K562 (cell line): Measurements from ENCODE around the gene TIMM44. TPM values are rescaled to one million over a fixed set of nuclear protein-coding genes. Genes with fewer than 3 reads are reported as not detected.

Source experiments
- ATAC-seq: fragments of 200-7000 bp; cut with Tn5 transposase; 3 replicates; pipeline ENCODE4 v1.9.1; 2020; ENCODE audit warnings: moderate library complexity
- BruUV-seq: library from RNA; stranded (reverse); fragments of 400-500 nt; replicated peaks from 2 replicates; lab custom pipeline; 2021; lab: Mats Ljungman, UMichigan
- CTCF ChIA-PET: fragments of 300-600 bp; formaldehyde crosslinking; extraction: SDS; loops from one replicate; lab custom pipeline; 2021; ENCODE audit warnings: low intra/inter-chr PET ratio; lab: Yijun Ruan, JAX
- POLR2A ChIA-PET: fragments of 300-600, 350-650 bp; sonication (Branson Sonifier 250); formaldehyde crosslinking; extraction: SDS; loops from one replicate; lab custom pipeline; 2021; ENCODE audit warnings: antibody characterized with exemption, inconsistent platforms; lab: Yijun Ruan, JAX
- DNase-seq, 4 experiments: peaks; one replicate each; pipeline versions ENCODE4 v3.0.0 to v3.0.0-alpha.2; 2011 to 2018; ENCODE audit warnings: low spot score in 3 of 4, mixed read lengths in 3 of 4; ENCODE audit errors: extremely low read depth in 1 of 4
- FAIRE-seq: peaks from 2 replicates; lab custom pipeline; 2011; peaks lifted over from hg19 to GRCh38; lab: Jason Lieb, UNC
- H2AFZ ChIP-seq: 2 replicates; pipeline ENCODE4 v1.6.0; 2011; ENCODE audit warnings: low read depth, low read length, control low read depth, inconsistent platforms
- H3K27ac ChIP-seq: fragments of 200-600 bp; 3 replicates; pipeline ENCODE4 v1.8.0; 2011; ENCODE audit warnings: low read depth, mild to moderate bottlenecking, control low read depth, inconsistent platforms, low read length, moderate library complexity, mixed read lengths; ENCODE audit errors: extremely low read depth
- H3K27me3 ChIP-seq, 2 experiments: fragments of 300-600 bp in 1 of 2; 2 replicates in 1 of 2; 3 replicates in 1 of 2; pipeline versions ENCODE4 v1.6.0 to v1.8.0; 2011; ENCODE audit warnings: inconsistent platforms in 2 of 2, low read length in 2 of 2, mild to moderate bottlenecking in 1 of 2, mixed read lengths in 1 of 2, moderate library complexity in 1 of 2; ENCODE audit not compliant: control insufficient read depth in 2 of 2, insufficient read depth in 2 of 2
- H3K36me3 ChIP-seq: fragments of 300-600 bp; 3 replicates; pipeline ENCODE4 v1.8.0; 2011; ENCODE audit warnings: mild to moderate bottlenecking, low read length, inconsistent platforms; ENCODE audit not compliant: control insufficient read depth, insufficient read depth
- H3K4me1 ChIP-seq, 2 experiments: fragments of 200-600 bp in 1 of 2; replicated peaks in 1 of 2; 2 replicates in 1 of 2; 3 replicates in 1 of 2; pipeline versions ENCODE4 v1.5.1 to v1.8.0; 2011; ENCODE audit warnings: inconsistent platforms in 2 of 2, low read length in 2 of 2, mild to moderate bottlenecking in 1 of 2, mixed read lengths in 1 of 2, moderate library complexity in 1 of 2; ENCODE audit not compliant: control insufficient read depth in 2 of 2, insufficient read depth in 2 of 2
- H3K4me2 ChIP-seq: 2 replicates; pipeline ENCODE4 v1.6.1; 2011; ENCODE audit warnings: low read length, control low read depth, inconsistent platforms, mixed read lengths; ENCODE audit not compliant: insufficient read depth
- H3K4me3 ChIP-seq: fragments of 200-600 bp; sonication (generic), shearing (Covaris generic); 2 replicates; pipeline ENCODE4 v1.5.1; 2016; ENCODE audit warnings: control low read depth, inconsistent platforms
- H3K79me2 ChIP-seq: fragments of 200-600 bp; 3 replicates; pipeline ENCODE4 v1.8.0; 2011; ENCODE audit warnings: low read length, inconsistent platforms; ENCODE audit not compliant: control insufficient read depth, insufficient read depth
- H3K9ac ChIP-seq, 2 experiments: 2 replicates each; pipeline versions ENCODE4 v1.6.0 to v1.6.1; 2011; ENCODE audit warnings: low read depth in 2 of 2, low read length in 2 of 2, control low read depth in 1 of 2, inconsistent platforms in 1 of 2, mild to moderate bottlenecking in 1 of 2, mixed read lengths in 1 of 2; ENCODE audit not compliant: insufficient read depth in 1 of 2
- H3K9me1 ChIP-seq: one replicate; pipeline ENCODE4 v1.6.0; 2011; ENCODE audit warnings: inconsistent platforms, mild to moderate bottlenecking, low read length, moderate library complexity; ENCODE audit not compliant: control insufficient read depth, insufficient read depth
- H3K9me3 ChIP-seq: replicated peaks from 2 replicates; pipeline ENCODE4 v1.5.1; 2011; ENCODE audit warnings: low read depth, low read length, inconsistent platforms; ENCODE audit not compliant: control insufficient read depth, insufficient read depth
- H4K20me1 ChIP-seq: replicated peaks from 2 replicates; pipeline ENCODE4 v1.6.1; 2011; ENCODE audit warnings: low read length, inconsistent platforms, mixed read lengths; ENCODE audit not compliant: control insufficient read depth, insufficient read depth
- EZH2 ChIP-seq: IDR thresholded peaks from 2 replicates; pipeline ENCODE4 v1.6.1; 2012; ENCODE audit warnings: low read depth, mild to moderate bottlenecking, inconsistent platforms, low read length, borderline replicate concordance
- MYNN ChIP-seq, 2 experiments: sonication (generic); formaldehyde crosslinking in 1 of 2; IDR thresholded peaks; 2 replicates each; pipeline versions ENCODE4 v1.5.0 to v1.6.1; 2016 to 2020; ENCODE audit warnings: antibody characterized with exemption in 1 of 2, missing genetic modification reagents in 1 of 2
- TRIM28 ChIP-seq: fragments of 450-650 bp; IDR thresholded peaks from 2 replicates; pipeline ENCODE4 v1.6.1; 2017
- YY1 ChIP-seq, 3 experiments: IDR thresholded peaks; 2 replicates each; pipeline ENCODE4 v1.6.1; 2011; ENCODE audit warnings: low read length in 2 of 3, mild to moderate bottlenecking in 2 of 3, moderate library complexity in 2 of 3, borderline replicate concordance in 1 of 3, control low read depth in 1 of 3, low read depth in 1 of 3; ENCODE audit not compliant: insufficient read depth in 3 of 3, insufficient replicate concordance in 2 of 3, control insufficient read depth in 1 of 3, insufficient read length in 1 of 3; ENCODE audit errors: extremely low read depth in 1 of 3
- WGBS: fragments of 100-300 bp; shearing (Covaris generic); methylation state at CpG from one replicate; pipeline ENCODE4 v1.1.6; 2016; ENCODE audit warnings: low coverage, mixed read lengths; ENCODE audit not compliant: insufficient coverage; ENCODE audit errors: missing lambda C conversion rate; 5-methylcytosine and 5-hydroxymethylcytosine counted together
- in situ Hi-C: fragments of 300-500 bp; cut with MboI; formaldehyde crosslinking; loops from 4 replicates; pipeline ENCODE4 v1.15.0; 2018; ENCODE audit warnings: inconsistent platforms, mixed read lengths
- intact Hi-C: fragments of 100-400 bp; cut with micrococcal nuclease; formaldehyde crosslinking; loops from 2 replicates; pipeline ENCODE4 v1.14.2; 2022
- polyA plus RNA-seq, 8 experiments: library from polyadenylated mRNA; depleted of rRNA in 4 of 8; stranded (reverse) in 5 of 8; unstranded in 3 of 8; fragments of >200 nt; fragmentation: Nextera tagmentation in 2 of 8; fragmentation: Illumina TruSeq in 1 of 8; extraction: Ambion mirVana in 2 of 8; extraction: Trizol in 1 of 8; gene quantifications; 2 replicates each; pipeline versions ENCODE4 v1.2.1 to v1.2.3, GENCODE V29; 2011 to 2014; ENCODE audit warnings: inconsistent platforms in 1 of 8, missing spikeins in 1 of 8
- total RNA-seq, 7 experiments: library from RNA; depleted of rRNA in 6 of 7; stranded (reverse); fragments of >200 nt in 6 of 7; fragmentation: Illumina TruSeq in 2 of 7; extraction: Trizol in 2 of 7; gene quantifications; 2 replicates each; pipeline versions ENCODE4 v1.2.1 to v1.2.3, GENCODE V29; 2011 to 2021; ENCODE audit warnings: low replicate concordance in 1 of 7
- TF ChIP-seq, protein P1 (sequence below): fragments of 250-450 bp; sonication (Bioruptor Pico); IDR thresholded peaks from 2 replicates; pipeline ENCODE4 v1.8.0; 2022; ENCODE audit warnings: inconsistent platforms, mild to moderate bottlenecking, moderate library complexity, borderline replicate concordance
- TF ChIP-seq, protein P2 (sequence below), 2 experiments: fragments of 450-650 bp; conservative IDR thresholded peaks; 2 replicates each; pipeline ENCODE4 v1.6.1; 2017; ENCODE audit warnings: mild to moderate bottlenecking in 2 of 2, moderate library complexity in 2 of 2
- TF ChIP-seq, protein P3 (sequence below): fragments of 250-450 bp; sonication (Bioruptor Pico); IDR thresholded peaks from 2 replicates; pipeline ENCODE4 v1.9.0; 2021; ENCODE audit warnings: mild to moderate bottlenecking
- TF ChIP-seq, protein P4 (sequence below): sonication (generic); formaldehyde crosslinking; IDR thresholded peaks from 2 replicates; pipeline ENCODE4 v1.9.0; 2022; ENCODE audit warnings: mild to moderate bottlenecking, missing genetic modification reagents
- TF ChIP-seq, protein P5 (sequence below), 2 experiments: IDR thresholded peaks; 2 replicates each; pipeline ENCODE4 v1.6.1; 2011; ENCODE audit warnings: borderline replicate concordance in 1 of 2, control low read depth in 1 of 2, low read depth in 1 of 2, low read length in 1 of 2, mild to moderate bottlenecking in 1 of 2, mixed read lengths in 1 of 2, moderate library complexity in 1 of 2; ENCODE audit not compliant: insufficient read depth in 1 of 2, insufficient read length in 1 of 2, poor library complexity in 1 of 2, severe bottlenecking in 1 of 2; ENCODE audit errors: extremely low read depth in 1 of 2

TIMM44 gene
- total and polyA plus RNA-seq, 9 of the 15 experiments (the other 6 are each of a cell fraction or from before 2014, with no cell fraction given): 10.3 to 231 (median 89.3) TPM

DNA sequence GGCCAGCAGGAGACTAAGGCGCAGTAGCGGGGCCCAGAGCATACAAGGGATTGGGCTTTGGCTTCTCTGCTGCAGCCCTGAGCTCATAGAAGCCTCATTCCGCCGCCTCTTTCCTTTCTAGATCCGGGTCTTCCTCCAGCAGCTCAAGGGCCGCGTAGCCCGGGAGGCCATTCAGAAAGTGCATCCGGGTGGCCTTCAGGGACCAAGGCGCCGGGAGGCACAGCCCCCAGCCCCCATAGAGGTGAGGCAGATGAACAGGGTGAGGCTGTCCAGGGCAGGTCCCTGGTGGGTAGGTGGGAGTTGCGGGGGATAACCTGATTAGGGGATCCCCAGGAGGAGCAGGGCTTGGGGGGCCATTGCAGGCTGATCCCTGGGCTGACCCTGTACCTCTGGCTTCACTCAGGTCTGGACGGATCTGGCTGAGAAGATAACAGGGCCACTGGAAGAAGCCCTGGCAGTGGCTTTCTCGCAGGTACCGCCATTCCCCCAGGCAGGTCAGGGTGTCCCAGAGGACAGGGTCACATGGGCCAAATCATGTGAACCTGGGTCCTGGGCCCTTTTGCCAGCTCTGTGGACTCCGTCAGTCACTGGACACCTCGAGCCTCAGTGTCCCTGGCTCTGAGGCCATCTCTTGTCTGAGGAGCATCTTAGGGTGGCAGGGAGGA, 22.0 kb downstream of the TIMM44 start:
- in situ Hi-C loops (loop anchor here (5.0 kb wide), 1 partner anchor 69 kb away; no protein-coding TSS in a partner anchor), intact Hi-C loops (loop anchor here (1.0 to 5.0 kb wide), 2 partner anchors 49 to 68 kb away; partner anchors contain the start of gene PRR36)
- POLR2A ChIA-PET: interaction anchor here (0.7 to 3.1 kb wide), 8 partner anchors 8 to 83 kb away, joined by 3 to 26 read pairs (median 10); partner anchors contain the start of genes ELAVL1, MAP2K7 and TIMM44
- Histone ChIP-seq H3K9me3 (no peaks in the 10 kb centered on the region), H2AFZ (peak overlapping the region; percentile 83; the same call in 1 of the 2 replicates), H3K27me3 (no peaks in the 10 kb centered on the region), H3K4me1 (peaks cover 13 to 80% of the 10 kb centered on the region in 2 experiments), H3K9ac (peak overlapping the region; percentile 72 to 93), H4K20me1 (peaks cover 10% of the 10 kb centered on the region; the same call in 1 of the 2 replicates), H3K4me3 (peak overlapping the region; percentile 52), H3K79me2 (peaks cover 14% of the 10 kb centered on the region), H3K27ac (peak overlapping the region; percentile 89), H3K9me1 (no peaks in the 10 kb centered on the region), H3K4me2 (peak overlapping the region; percentile 98), H3K36me3 (peaks cover 19% of the 10 kb centered on the region; the same call in 1 of the 3 replicates)
- peak; percentile 1; the same call in 1 of the 3 replicates for ATAC-seq
- no peak for FAIRE-seq
- BruUV-seq: TSS peak; percentile 94
- 16% methylated on average over 17 of the region's 17 CpGs for WGBS
- peak in 1 of 4 experiments; percentile 44 for DNase-seq
- CTCF ChIA-PET: no interaction called here
- no peak for TF ChIP-seq TRIM28
- TF ChIP-seq YY1 (IDR thresholded peaks at IDR 0.05; ENCODE audit: borderline replicate concordance in 1 of 3, control insufficient read depth in 1 of 3, extremely low read depth in 1 of 3, insufficient read depth in 3 of 3, insufficient read length in 1 of 3, insufficient replicate concordance in 2 of 3, low read depth in 1 of 3, low read length in 2 of 3): peak in 1 of 3 experiments; percentile 5
- TF ChIP-seq, protein P1, sequence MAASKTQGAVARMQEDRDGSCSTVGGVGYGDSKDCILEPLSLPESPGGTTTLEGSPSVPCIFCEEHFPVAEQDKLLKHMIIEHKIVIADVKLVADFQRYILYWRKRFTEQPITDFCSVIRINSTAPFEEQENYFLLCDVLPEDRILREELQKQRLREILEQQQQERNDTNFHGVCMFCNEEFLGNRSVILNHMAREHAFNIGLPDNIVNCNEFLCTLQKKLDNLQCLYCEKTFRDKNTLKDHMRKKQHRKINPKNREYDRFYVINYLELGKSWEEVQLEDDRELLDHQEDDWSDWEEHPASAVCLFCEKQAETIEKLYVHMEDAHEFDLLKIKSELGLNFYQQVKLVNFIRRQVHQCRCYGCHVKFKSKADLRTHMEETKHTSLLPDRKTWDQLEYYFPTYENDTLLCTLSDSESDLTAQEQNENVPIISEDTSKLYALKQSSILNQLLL: no peak
- TF ChIP-seq, protein P2, sequence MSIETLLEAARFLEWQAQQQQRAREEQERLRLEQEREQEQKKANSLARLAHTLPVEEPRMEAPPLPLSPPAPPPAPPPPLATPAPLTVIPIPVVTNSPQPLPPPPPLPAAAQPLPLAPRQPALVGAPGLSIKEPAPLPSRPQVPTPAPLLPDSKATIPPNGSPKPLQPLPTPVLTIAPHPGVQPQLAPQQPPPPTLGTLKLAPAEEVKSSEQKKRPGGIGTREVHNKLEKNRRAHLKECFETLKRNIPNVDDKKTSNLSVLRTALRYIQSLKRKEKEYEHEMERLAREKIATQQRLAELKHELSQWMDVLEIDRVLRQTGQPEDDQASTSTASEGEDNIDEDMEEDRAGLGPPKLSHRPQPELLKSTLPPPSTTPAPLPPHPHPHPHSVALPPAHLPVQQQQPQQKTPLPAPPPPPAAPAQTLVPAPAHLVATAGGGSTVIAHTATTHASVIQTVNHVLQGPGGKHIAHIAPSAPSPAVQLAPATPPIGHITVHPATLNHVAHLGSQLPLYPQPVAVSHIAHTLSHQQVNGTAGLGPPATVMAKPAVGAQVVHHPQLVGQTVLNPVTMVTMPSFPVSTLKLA (conservative IDR thresholded peaks at IDR 0.05): 0 out of 4 replicates have a peak, but pooled peaks of 1 of the 2 experiments have one; percentile 6
- TF ChIP-seq MYNN (IDR thresholded peaks at IDR 0.05): no peak
- TF ChIP-seq MYNN (CRISPR knock-in tag; IDR thresholded peaks at IDR 0.05): no peak
- TF ChIP-seq, protein P3, sequence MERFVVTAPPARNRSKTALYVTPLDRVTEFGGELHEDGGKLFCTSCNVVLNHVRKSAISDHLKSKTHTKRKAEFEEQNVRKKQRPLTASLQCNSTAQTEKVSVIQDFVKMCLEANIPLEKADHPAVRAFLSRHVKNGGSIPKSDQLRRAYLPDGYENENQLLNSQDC (CRISPR knock-in tag): no peak
- TF ChIP-seq, protein P4, sequence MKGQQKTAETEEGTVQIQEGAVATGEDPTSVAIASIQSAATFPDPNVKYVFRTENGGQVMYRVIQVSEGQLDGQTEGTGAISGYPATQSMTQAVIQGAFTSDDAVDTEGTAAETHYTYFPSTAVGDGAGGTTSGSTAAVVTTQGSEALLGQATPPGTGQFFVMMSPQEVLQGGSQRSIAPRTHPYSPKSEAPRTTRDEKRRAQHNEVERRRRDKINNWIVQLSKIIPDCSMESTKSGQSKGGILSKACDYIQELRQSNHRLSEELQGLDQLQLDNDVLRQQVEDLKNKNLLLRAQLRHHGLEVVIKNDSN (CRISPR knock-in tag): peak; percentile 28; the same call in 1 of the 2 replicates
- no peak for TF ChIP-seq EZH2
- TF ChIP-seq, protein P5, sequence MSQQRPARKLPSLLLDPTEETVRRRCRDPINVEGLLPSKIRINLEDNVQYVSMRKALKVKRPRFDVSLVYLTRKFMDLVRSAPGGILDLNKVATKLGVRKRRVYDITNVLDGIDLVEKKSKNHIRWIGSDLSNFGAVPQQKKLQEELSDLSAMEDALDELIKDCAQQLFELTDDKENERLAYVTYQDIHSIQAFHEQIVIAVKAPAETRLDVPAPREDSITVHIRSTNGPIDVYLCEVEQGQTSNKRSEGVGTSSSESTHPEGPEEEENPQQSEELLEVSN (IDR thresholded peaks at IDR 0.05; ENCODE audit: borderline replicate concordance in 1 of 2, extremely low read depth in 1 of 2, insufficient read depth in 1 of 2, insufficient read length in 1 of 2, low read depth in 1 of 2, low read length in 1 of 2, poor library complexity in 1 of 2, severe bottlenecking in 1 of 2): peak in 1 of 2 experiments; percentile 7
